ENCODE results near the gene LTA4H.

Gene LTA4H

DNA sequence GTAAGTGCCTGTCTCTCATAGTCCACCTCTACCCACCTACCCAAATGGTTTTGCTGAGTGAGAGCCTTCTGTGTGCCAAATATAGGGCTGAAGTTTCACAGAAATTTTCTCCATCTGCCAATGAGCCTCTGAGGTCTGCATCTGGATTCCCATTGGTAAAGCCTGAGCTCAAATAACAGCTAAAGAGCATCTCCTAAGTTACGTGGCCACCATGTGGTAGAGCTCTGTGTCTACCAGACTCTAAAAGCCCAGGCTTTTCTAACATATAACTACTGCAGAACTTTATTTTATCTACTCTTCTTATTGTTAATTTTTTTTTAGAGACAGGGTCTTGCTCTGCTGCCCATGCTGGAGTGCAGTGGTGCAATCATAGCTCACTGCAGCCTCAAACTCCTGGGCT lies 76.3 kb downstream of the LTA4H start:
- DNase-seq (ENCODE audit: low read depth, low spot score), result no peak

- DNase-seq (ENCODE audit: low read depth, low spot score), result no peak
These were observed 78.7 kb downstream of the LTA4H start for GRCh38 chr12:95956557-95957145.

DNA sequence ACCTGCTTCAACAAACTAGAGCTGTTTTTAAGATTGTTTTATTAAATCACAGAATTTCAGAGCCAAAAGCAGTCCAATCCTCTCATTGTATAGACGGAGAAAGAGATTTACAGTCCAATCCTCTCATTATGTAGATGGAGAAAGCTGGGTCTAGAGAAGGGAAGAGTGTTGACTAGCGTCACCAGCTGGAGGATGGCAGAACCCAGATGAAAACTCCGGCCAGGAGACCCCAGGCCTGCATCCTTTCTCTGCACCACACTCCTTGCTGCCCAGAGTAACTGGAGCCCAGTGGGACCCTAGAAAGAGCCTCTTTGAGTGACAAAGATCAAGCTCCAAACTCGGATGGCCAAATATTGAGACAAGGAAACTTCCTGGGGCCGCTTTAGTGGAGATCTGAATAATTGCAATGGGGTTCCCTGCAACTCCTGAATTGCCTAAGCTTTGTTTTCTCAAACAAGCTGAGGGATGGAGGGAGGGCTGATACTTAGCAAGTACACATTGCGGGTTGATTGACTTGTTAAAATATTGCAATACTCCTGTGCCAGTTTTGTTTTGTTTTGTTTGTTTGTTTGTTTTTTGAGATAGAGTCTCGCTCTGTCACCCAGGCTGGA lies 79.7 kb downstream of the LTA4H start:
- DNase-seq (ENCODE audit: low read depth, low spot score), result no peak

GRCh38 chr12:95953000-95953399 lies 82.4 kb downstream of the LTA4H start:
- no peak for DNase-seq (ENCODE audit: low read depth, low spot score)

DNA sequence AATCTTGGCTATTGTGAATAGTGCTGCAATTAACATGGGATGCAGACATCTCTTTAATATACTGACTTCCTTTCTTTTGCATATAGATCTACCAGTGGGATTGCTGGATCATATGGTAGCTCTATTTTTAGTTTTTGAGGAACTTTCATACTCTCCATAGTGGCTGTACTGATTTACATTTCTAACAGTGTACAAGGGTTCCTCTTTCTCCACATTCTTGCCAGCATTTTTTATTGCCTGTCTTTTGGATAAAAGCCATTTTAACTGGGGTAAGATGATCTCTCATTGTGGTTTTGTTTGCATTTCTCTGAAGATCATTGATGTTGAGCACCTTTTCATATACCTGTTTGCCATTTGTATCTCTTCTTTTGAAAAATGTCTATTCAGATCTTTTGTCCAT lies 83.9 kb downstream of the LTA4H start:
- no peak for DNase-seq (ENCODE audit: low read depth, low spot score)
